GM19395 (cell line): ENCODE data around the gene PRIM2.
"Not testable (repeated sequence)": the region's sequence is repeated elsewhere in the genome, so short reads cannot be mapped to it uniquely, and the experiment has no call there.

ENCODE experiments used
- ATAC-seq: cut with Tn5 transposase; IDR thresholded peaks from one replicate; pipeline ENCODE4 v1.9.1; 2021; ENCODE audit warnings: mild to moderate bottlenecking, moderate library complexity; ENCODE audit not compliant: unreplicated experiment

PRIM2 gene

GRCh38 chr6:57317060-57317943, at the start of gene PRIM2:
TSS of gene PRIM2 (plus strand) at chr6:57317630. CDS start at chr6:57318446, 816 bp downstream.
- peak; percentile 86 for ATAC-seq

GRCh38 chr6:57268294-57268640, 49.2 kb upstream of the PRIM2 start:
- no peak for ATAC-seq

GRCh38 chr6:57274113-57274824, 43.2 kb upstream of the PRIM2 start:
- ATAC-seq = not testable (repeated sequence)

GRCh38 chr6:57275384-57275783, 42.0 kb upstream of the PRIM2 start:
- no peak for ATAC-seq

- ATAC-seq = no peak
These were observed 40.5 kb upstream of the PRIM2 start for GRCh38 chr6:57276946-57277345.

DNA sequence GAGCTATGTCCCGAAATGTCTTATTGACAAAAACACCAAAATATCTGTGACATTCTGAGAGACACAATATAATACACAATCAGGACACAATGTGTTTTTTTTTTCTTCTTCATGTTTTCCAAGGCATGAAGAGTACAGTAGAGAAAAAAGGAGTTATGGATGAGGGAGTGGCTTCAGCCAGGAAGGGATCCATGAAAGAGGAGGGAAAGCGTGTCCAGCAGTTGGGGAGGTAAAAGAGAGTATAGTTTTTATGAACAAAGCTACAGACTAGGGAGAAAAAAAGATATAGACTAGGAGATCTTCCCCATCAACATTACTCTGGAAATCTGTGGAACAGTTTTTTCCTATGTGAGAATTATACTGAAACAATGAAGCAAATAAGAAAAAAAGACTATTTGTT, 38.9 kb upstream of the PRIM2 start:
- no peak for ATAC-seq

GRCh38 chr6:57279013-57279412, 38.4 kb upstream of the PRIM2 start:
- no peak for ATAC-seq

GRCh38 chr6:57283106-57283505, 34.3 kb upstream of the PRIM2 start:
- ATAC-seq = no peak

DNA sequence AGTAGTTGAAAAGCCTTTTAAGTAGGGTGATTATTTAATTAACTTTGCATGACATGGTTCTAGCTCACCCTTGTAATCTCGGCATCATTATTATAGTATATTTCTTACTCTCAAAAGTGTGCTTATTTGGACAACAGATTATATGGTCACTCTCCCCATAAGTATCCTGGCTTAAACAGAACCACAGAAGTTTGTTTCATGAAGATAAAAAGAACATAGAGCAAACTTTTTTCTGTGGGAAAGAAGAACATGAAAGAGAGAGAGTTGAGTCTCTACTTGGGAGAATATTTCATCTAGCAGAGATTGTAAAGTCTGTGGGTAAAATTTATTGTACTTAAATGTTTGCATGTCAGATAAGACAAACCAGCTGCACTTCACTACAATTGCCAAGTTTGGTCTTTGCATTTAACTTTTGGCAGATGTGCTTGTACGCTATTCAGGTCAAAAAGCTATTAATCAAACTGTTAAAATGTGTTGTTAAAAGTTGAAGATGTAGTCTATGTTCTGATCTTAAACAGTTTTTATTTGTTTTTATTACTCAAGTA, 33.4 kb upstream of the PRIM2 start:
- ATAC-seq = no peak

- not testable (repeated sequence) for ATAC-seq
These were observed 29.3 kb upstream of the PRIM2 start for GRCh38 chr6:57288136-57288535.

DNA sequence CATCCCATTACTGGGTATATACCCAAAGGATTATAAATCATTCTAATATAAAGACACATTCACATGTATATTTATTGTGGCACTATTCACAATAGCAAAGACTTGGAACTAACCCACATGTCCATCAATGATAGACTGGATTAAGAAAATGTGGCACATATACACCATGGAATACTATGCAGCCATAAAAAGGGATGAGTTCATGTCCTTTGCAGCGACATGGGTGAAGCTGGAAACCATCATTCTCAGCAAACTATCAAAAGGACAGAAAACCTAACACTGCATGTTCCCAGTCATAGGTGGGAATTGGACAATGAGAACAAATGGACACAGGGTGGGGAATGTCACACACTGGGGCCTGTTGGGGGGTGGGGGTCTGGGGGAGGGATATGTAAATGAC, 24.0 kb upstream of the PRIM2 start:
- ATAC-seq = not testable (repeated sequence)

GRCh38 chr6:57294862-57295445, 22.5 kb upstream of the PRIM2 start:
- ATAC-seq = no peak

DNA sequence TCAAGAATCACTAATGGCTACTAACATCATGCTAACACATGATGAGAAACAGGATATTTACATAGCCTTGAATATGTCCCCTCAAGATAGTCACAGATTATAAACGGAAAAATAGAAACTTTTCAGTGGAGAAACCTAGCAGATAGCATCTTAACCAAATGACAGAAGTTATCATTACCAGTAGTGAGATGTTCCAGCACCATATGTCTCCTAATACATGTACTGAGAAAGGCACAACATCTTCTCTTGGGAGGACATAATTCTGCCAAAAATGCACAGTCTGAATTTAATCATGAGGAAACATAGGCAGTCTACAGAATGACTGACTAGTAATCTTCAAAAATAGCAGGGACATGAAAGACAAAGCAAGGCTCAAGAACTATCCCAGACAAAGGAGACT, 19.9 kb upstream of the PRIM2 start:
- no peak for ATAC-seq

- ATAC-seq = no peak
These were observed 18.7 kb upstream of the PRIM2 start for GRCh38 chr6:57298741-57299140.

DNA sequence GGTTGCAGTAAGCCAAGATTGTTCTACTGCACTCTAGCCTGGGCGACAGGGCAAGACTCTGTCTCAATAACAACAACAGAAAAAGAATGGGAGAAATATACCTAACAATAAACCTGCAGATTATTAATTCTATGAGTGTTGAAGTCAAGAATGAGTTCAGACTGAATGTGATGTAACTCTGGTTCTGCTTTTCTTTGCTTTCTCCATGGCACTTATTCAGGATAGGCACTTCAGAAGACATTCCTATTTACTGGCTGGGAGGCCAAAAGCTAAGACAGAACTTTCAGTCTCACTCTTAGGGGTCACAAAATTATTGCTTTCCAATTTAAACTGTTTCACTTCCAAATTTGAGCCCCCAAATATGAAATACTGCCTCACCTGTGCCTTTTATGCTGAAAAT, 15.7 kb upstream of the PRIM2 start:
- ATAC-seq = no peak

- ATAC-seq = no peak
These were observed 15.0 kb upstream of the PRIM2 start for GRCh38 chr6:57302477-57302876.

DNA sequence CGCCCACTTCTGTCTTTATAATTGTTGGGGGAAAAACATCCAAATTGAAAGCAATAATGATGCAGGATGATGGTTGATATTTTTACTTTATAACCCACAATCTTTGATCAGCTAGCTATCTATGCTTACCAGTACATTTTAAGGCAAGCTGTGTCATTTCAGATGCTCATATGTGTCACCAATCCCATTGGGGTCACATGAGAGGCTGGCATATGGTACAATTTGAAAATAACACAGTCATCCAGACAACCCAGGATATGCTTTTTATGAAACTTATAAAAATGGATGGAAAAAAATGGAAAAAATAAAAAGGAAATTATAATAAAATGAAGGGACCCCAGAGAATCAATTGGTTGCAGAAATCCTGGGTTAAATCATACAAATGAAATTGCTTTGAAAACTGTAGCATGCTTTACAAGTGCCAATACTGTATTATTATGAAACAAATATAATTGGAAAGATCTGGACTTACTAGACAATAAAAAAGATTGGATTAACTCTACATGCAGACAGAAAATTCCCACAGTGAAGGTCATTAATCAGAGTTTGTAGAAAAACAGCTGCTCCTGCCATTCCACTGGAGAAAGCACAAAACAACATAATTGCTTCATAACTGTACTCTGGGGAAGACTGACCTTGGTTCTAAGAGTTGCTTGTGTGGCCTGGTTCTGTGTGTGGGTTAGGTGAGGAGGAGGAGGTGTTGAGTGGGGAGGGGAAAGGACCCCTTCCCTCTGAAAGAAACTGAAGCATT, 13.3 kb upstream of the PRIM2 start:
- ATAC-seq = no peak

- no peak for ATAC-seq
These were observed 12.3 kb upstream of the PRIM2 start for GRCh38 chr6:57305107-57305506.

- no peak for ATAC-seq
These were observed 11.7 kb upstream of the PRIM2 start for GRCh38 chr6:57305761-57306160.

GRCh38 chr6:57306273-57306672, 11.2 kb upstream of the PRIM2 start:
- no peak for ATAC-seq

DNA sequence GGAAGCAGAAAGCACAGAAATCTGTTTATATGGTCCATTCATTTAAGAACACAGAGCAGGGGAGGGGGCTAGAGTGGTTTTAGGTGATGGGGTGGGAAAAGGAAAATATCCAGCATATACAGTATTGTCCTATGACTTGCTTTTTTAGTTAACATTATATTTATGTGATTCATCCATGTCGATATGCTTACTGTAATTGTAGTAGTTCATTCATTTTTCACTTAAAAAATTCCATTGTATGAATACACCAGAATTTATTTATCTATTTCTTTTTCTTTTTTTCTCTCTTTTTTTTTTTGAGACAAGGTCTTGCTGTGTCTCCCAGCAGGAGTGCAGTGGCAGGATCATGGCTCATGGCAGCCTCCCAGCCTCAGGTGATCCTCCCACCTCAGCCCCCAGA, 9.6 kb upstream of the PRIM2 start:
- ATAC-seq = no peak
